ENCODE results near the gene TMEM26.

GRCh38 chr10:61390851-61391250 lies 62.3 kb downstream of the TMEM26 start:
- no peak for TF ChIP-seq CTCF (IDR thresholded peaks at IDR 0.05)
- no peak for TF ChIP-seq POLR2A (IDR thresholded peaks at IDR 0.05)
